ENCODE measurements around the gene RAPSN.

RAPSN gene

DNA sequence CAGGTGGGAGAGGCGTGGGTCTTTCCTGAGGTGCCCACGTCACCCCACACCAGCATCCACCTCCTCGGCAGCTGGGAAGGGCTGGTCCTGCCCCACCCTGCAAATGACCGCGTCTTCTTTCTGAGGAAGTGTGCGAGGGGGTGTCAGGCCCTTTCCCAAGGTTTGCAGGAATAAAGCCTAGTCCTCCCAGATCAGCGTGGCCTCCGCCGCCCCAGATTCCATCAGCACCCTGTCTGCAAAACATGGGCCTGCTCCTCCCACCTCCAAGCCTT is 55.0 kb downstream of the RAPSN start:
- Histone ChIP-seq H3K36me3 (no peaks in the 10 kb centered on the region), H3K4me3 (no peak overlapping the region), H3K4me1 (no peaks in the 10 kb centered on the region), H3K27me3 (no peaks in the 10 kb centered on the region), H3K27ac (no peak overlapping the region), H3K9me3 (no peaks in the 10 kb centered on the region)
- TF ChIP-seq, protein P1, sequence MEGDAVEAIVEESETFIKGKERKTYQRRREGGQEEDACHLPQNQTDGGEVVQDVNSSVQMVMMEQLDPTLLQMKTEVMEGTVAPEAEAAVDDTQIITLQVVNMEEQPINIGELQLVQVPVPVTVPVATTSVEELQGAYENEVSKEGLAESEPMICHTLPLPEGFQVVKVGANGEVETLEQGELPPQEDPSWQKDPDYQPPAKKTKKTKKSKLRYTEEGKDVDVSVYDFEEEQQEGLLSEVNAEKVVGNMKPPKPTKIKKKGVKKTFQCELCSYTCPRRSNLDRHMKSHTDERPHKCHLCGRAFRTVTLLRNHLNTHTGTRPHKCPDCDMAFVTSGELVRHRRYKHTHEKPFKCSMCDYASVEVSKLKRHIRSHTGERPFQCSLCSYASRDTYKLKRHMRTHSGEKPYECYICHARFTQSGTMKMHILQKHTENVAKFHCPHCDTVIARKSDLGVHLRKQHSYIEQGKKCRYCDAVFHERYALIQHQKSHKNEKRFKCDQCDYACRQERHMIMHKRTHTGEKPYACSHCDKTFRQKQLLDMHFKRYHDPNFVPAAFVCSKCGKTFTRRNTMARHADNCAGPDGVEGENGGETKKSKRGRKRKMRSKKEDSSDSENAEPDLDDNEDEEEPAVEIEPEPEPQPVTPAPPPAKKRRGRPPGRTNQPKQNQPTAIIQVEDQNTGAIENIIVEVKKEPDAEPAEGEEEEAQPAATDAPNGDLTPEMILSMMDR (IDR thresholded peaks at IDR 0.05) = no peak
- intact Hi-C loops (cut with DNase I; ENCODE audit: low total_unique reads) = no loop called here
- peak in 1 of 2 donors; percentile 66 for DNase-seq

DNA sequence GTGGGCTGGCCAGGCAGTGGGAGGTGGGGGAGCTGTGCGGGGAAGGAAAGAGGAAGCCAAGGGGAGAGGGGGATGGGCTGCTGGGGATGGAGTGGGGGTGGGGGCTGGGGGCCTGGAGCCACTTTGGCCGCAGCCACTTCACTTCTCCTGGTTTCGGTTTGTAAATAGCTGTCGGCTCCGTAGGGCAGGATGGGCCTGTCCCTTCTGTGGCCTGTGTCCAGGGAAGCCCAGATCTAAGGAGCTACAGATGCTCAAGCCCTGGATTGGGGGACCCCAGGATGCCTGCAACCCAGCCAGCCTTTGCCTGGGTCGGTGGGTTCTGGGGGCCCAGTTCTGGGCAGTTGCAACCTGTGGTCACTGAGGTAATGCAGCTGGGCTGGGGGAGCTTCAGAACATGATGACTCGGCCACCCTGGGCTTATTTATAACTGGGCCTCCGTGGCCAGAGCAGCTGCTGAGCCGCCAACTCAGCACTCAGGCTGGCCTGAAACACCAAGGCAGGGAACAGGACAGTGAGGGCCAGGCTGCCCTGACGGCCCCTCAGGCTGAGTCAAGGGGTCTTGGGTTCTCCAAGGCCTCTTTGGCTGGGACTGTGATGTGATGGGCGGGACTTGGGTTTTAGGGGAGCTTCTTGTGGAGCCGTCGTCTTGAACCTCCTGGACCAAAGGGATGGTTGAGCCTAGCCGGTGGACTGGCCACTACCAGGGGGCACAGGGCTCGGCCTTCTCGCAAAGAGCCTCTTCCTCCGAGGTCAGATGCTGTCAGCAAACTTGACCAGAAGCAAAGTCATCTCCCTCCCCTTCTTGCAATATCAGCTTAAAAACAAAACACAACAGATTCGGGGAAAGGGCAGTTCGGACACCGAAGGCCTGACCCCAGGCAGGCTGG is 55.5 kb downstream of the RAPSN start:
- Histone ChIP-seq H3K36me3 (no peaks in the 10 kb centered on the region), H3K27me3 (no peaks in the 10 kb centered on the region), H3K27ac (no peak overlapping the region), H3K4me1 (no peaks in the 10 kb centered on the region), H3K4me3 (no peak overlapping the region), H3K9me3 (no peaks in the 10 kb centered on the region)
- intact Hi-C loops (cut with DNase I; ENCODE audit: low total_unique reads) = no loop called here
- DNase-seq = peak; percentile 65 to 72
- TF ChIP-seq, protein P1 (IDR thresholded peaks at IDR 0.05) = no peak

DNA sequence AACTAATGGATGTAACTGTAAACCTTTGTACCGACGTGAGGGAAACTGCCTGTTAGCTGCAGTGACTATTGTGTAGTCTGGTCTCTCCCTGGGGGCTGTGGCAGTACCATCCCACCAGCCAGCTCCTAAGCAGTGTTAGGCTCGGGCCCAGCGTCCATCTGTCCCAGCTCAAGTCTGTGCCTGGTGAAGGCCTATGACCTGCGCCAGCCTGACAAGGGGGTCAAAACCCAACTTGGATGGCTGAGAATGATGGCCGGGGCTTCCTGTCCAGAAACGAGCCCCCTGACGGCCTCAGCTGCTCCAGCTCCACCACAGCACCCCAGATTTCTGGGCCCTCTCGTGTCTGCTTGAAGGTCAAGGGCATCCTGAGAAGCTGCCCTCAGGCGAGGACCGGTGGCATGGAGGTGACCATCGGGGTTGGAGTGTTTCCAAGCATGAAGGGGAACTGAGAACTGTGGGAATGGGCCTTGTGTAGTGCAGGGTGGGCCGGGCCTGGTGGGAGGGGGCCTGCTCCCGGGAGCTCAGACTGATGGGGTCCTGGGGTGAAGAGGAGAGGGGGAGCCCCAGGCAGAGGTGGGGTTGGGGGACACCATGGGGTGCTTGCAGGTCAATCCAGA is 56.3 kb downstream of the RAPSN start:
- no peak overlapping the region for H3K27ac ChIP-seq

DNA sequence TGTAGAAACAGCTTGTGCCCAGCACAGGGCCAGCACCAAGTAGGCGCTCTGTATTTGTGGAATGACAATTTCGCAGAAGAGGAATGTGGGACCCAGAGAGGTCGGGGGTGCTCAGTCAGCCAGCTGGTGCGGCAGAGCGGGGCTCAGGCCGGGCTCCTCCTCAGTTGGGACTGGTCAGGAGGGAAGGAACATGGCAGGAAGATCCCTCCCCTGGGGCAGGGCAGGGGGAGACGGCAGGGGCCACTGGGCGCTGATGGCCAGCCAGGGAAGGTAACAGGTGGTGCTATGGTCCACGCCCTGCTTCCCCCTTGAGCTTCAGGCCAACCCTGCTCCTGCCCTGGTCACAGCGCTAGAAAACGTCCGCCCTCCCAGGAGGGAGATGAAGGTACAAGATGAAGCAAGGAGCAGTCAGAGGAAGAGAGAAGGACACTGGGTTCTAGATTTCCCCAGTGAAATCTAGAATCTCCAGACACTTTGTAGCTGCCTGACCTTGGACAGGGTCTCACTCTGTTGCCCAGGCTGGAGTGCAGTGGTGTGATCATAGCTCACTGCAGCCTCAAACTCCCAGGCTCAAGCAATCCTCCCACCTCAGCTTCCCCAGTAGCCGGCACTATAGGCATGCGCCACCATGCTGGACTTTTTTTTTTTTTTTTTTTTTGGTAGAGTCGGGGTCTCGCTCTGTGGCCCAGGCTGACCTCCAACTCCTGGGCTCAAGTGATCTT is 57.1 kb downstream of the RAPSN start:
- no peaks in the 10 kb centered on the region for H3K27me3 ChIP-seq
- no peaks in the 10 kb centered on the region for H3K9me3 ChIP-seq
- DNase-seq = peak in 1 of 2 donors; percentile 11
- no peak overlapping the region for H3K4me3 ChIP-seq
- H3K36me3 ChIP-seq = no peaks in the 10 kb centered on the region
- H3K27ac ChIP-seq = no peak overlapping the region
- no peaks in the 10 kb centered on the region for H3K4me1 ChIP-seq
- TF ChIP-seq, protein P1 (IDR thresholded peaks at IDR 0.05) = no peak
- intact Hi-C loops (cut with DNase I; ENCODE audit: low total_unique reads) = no loop called here

More for the DNA sequence above, 56.3 kb downstream of the RAPSN start:
- Histone ChIP-seq H3K4me3 (no peak overlapping the region), H3K9me3 (no peaks in the 10 kb centered on the region), H3K36me3 (no peaks in the 10 kb centered on the region), H3K27me3 (no peaks in the 10 kb centered on the region), H3K4me1 (no peaks in the 10 kb centered on the region)
- intact Hi-C loops (cut with DNase I; ENCODE audit: low total_unique reads) = no loop called here
- TF ChIP-seq, protein P1 (IDR thresholded peaks at IDR 0.05) = no peak
- peak in 1 of 2 donors; percentile 32 for DNase-seq

DNA sequence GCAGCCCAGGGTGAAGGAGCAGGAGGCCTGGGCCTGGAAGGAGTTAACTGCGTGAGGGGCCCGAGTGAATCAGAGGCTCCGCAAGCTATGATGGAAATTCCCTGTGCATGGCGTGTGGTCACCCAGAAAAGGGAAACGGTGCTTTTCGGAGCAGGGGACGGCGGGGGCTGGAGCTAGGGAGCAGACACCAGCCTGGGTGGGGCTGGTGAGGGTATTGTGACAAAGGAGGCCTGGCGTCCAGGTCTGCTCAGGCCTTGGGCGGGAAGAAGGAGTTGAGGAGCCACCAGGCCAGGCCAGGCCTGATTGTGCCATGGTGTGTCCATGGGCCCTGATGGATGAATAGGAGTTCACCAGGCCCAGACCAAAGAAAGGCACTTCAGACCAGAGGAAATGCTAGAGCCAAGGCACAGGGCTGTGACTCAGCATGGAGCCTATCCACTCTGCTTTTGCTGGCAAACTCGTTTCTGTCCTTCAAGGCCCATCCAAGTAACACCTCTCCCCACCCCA is 57.8 kb downstream of the RAPSN start:
- Histone ChIP-seq H3K4me3 (no peak overlapping the region), H3K27me3 (no peaks in the 10 kb centered on the region), H3K27ac (no peak overlapping the region), H3K4me1 (no peaks in the 10 kb centered on the region), H3K9me3 (no peaks in the 10 kb centered on the region), H3K36me3 (no peaks in the 10 kb centered on the region)
- no peak for DNase-seq
- intact Hi-C loops (cut with DNase I; ENCODE audit: low total_unique reads) = no loop called here
- TF ChIP-seq, protein P1 (IDR thresholded peaks at IDR 0.05) = no peak

All from tibial artery (tissue), 4 donors.